Fibroblast of the aortic adventitia (primary cell): ENCODE results near the gene CERS6. TPM values are rescaled to one million over a fixed set of nuclear protein-coding genes. Genes with fewer than 3 reads are reported as not detected.

ENCODE experiments used
- DNase-seq: peaks from one replicate; pipeline ENCODE4 v3.0.0-alpha.2; 2010; ENCODE audit warnings: low read depth
- H3K4me3 ChIP-seq: 2 replicates; pipeline ENCODE4 v1.5.1; 2011; ENCODE audit warnings: low read depth, mild to moderate bottlenecking, control low read depth, low read length, moderate library complexity
- total RNA-seq: library from RNA; depleted of rRNA; stranded (reverse); fragments of >200 nt; gene quantifications from 2 replicates; pipeline ENCODE4 v1.2.3, GENCODE V29; 2012; ENCODE audit warnings: low replicate concordance
- TF ChIP-seq, protein P1 (sequence below): IDR thresholded peaks from 2 replicates; pipeline ENCODE4 v1.5.1; 2011; ENCODE audit warnings: mild to moderate bottlenecking, low read length, control low read depth, inconsistent platforms; ENCODE audit not compliant: insufficient read depth

The CERS6 gene
- total RNA-seq, 1 donor: 14.2 TPM

DNA sequence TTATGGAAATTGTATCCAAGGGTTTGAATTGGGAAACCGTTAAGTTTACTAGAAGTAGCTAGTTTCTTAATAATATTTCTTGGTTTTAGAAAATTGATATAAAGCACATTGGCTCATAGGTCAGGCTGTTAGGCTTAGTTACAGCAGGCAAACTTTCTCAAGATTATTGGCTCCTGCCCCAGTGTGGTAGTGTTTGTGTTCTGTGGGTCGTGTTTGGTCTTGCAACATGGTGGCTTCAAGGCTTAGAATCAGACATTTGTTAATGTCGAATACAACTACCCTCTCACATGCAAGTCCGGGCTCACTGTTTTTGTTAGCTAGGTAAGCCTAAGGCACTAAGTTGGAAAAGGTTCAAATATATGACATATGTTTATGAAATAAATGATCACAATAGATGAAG lies 19.6 kb downstream of the CERS6 start:
- DNase-seq: no peak
- H3K4me3 ChIP-seq: no peak overlapping the region
- TF ChIP-seq, protein P1, sequence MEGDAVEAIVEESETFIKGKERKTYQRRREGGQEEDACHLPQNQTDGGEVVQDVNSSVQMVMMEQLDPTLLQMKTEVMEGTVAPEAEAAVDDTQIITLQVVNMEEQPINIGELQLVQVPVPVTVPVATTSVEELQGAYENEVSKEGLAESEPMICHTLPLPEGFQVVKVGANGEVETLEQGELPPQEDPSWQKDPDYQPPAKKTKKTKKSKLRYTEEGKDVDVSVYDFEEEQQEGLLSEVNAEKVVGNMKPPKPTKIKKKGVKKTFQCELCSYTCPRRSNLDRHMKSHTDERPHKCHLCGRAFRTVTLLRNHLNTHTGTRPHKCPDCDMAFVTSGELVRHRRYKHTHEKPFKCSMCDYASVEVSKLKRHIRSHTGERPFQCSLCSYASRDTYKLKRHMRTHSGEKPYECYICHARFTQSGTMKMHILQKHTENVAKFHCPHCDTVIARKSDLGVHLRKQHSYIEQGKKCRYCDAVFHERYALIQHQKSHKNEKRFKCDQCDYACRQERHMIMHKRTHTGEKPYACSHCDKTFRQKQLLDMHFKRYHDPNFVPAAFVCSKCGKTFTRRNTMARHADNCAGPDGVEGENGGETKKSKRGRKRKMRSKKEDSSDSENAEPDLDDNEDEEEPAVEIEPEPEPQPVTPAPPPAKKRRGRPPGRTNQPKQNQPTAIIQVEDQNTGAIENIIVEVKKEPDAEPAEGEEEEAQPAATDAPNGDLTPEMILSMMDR: no peak

DNA sequence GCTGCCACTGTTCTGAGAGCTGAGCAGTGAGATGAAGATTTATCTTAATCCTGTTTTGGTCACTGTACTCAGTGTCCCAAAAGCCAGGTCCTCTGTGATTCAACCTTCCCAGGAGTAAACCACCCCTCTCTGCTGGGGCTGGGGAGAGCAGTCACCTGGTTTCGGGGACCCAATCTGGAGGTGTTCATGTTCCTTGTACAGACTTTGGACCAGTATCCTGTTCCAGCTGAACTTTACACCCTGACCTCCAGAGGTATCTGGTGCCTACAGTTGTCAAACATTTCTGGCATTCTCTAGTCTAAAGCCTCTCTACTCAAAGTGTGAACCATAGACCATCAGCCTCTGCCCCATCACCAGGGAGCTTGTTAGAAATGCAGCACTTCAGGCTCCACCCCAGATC lies 22.1 kb downstream of the CERS6 start:
- no peak overlapping the region for H3K4me3 ChIP-seq
- TF ChIP-seq, protein P1: no peak
- no peak for DNase-seq

DNA sequence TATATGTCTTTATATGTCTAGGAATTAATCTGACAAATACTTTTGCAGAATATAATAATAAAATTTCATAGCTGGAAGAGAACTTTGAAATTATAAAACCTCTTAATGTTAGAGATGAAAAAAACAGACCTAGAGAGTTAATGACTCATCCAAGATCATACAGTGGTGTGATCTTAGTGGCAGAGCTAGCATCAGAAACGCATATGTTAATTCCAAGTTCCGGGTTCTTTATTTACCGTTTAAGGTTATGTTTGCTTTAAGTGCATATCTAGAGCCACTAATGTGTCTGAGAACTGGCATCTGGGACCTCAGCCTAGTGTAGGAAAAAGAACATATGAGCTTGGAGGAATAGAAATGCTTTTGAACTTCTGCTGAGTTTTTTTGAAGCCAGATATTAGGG lies 24.3 kb downstream of the CERS6 start:
- no peak for DNase-seq
- H3K4me3 ChIP-seq: no peak overlapping the region
- TF ChIP-seq, protein P1: no peak

DNA sequence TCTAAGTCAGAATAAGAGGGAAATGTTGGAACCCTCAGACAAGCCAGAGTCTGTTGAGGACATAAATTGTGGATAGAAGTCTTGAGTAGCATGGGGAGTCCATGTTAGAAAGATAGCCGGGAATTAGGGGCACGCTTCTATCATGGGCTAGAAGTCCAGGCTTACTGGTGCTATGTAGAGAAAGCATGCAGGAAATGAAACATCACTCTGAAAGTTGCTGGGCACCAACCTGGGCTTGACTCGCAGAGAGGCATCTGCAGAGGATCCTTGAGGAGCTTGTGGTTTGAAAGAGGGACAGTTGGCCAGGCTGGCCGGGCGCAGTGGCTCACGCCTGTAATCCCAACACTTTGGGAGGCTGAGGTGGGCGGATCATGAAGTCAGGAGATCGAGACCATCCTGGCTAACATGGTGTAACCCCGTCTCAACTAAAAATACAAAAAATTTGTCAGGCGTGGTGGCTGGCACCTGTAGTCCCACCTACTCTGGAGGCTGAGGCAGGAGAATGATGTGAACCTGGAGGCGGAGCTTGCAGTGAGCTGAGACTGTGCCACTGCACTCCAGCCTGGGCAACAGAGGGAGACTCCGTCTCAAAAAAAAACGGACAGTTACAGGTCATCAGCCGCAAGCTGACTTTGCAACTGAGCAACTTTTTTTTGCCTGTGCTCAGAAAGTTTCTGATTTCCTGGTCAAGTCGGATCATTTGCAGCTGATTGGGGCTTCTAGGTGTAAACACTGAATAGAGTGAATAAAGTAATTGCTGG lies 24.9 kb downstream of the CERS6 start:
- no peak overlapping the region for H3K4me3 ChIP-seq
- DNase-seq: no peak
- TF ChIP-seq, protein P1: no peak

DNA sequence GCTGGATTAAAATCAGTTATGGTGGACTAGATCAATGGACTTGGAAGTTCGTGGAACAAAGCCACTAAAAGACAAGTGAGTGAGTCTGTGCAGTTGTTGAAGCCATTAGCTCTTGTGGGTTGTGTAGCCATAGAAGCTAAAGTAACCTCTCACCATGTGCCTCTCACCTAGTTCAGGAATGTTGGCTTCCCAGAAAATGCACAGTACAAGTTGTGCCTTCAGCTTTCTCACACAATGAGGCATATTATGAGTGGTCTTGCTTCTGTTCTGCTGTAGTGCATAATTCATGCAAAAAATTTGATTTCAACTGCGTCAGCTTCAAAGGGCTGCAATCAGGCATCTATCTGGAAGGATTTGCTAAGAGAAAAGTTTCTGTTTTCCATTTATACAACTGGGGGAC lies 26.2 kb downstream of the CERS6 start:
- TF ChIP-seq, protein P1: no peak
- no peak for DNase-seq

DNA sequence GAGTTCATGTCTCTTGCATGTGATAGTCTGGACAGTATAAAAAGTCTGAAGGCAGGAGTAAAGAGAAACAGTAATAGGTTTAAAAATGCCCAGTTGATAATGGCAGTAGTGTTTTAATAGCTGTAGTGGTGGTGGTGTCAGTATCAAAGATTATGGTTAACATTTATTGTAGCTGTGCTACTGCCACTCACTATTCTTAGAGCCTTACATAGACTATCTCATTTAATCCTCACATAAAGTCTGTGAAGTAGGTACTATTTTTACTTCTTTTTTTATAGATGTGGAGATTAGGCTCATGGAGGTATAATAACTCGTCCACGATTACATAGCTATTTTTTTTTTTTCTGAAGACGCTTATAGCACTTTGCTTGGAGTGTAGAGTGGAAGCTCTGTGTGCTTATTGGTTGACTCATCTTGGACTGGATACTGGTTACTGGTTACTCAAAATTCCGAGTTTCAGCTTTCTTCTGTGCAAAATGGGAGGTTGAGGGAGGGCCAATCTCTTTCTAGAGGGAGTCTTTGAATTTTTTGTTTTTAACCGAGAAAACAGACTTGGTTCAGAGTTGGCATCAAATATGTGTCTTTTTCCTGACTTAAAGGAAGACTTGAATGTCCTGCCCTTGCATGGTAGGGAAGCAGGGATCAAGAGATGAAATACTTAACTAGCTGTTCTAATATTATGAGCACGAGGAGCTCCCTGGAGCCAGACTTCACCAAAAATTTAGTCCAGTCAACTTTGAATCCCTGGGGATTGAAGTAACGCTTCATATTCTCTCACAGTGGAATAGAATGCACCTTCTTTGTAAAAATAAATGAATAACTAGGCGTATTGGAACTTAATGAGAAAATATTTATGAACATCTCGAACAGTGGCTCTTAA lies 27.1 kb downstream of the CERS6 start:
- DNase-seq: no peak
- H3K4me3 ChIP-seq: no peak overlapping the region
- TF ChIP-seq, protein P1: no peak

More for the DNA sequence above, 26.2 kb downstream of the CERS6 start:
- no peak overlapping the region for H3K4me3 ChIP-seq
